Glutamatergic neuron (in vitro differentiated cells): ENCODE results near the gene NMNAT3. TPM values are rescaled to one million over a fixed set of nuclear protein-coding genes. Genes with fewer than 3 reads are reported as not detected.

Experiments used
- DNase-seq: peaks from one replicate; pipeline ENCODE4 v3.0.0; 2022
- H3K27ac Mint-ChIP-seq: one replicate; pipeline ENCODE4 v1.8.0; 2020; ENCODE audit warnings: mild to moderate bottlenecking, mixed read lengths, inconsistent platforms; ENCODE audit not compliant: unreplicated experiment
- H3K27me3 Mint-ChIP-seq: one replicate; pipeline ENCODE4 v1.8.0; 2020; ENCODE audit warnings: mild to moderate bottlenecking, moderate library complexity, mixed read lengths, inconsistent platforms; ENCODE audit not compliant: unreplicated experiment
- H3K36me3 Mint-ChIP-seq: one replicate; pipeline ENCODE4 v1.8.0; 2020; ENCODE audit warnings: mild to moderate bottlenecking, mixed read lengths, inconsistent platforms; ENCODE audit not compliant: unreplicated experiment
- H3K4me1 Mint-ChIP-seq: one replicate; pipeline ENCODE4 v1.8.0; 2020; ENCODE audit warnings: mild to moderate bottlenecking, low read depth, mixed read lengths, inconsistent platforms; ENCODE audit not compliant: unreplicated experiment
- H3K4me3 Mint-ChIP-seq: one replicate; pipeline ENCODE4 v1.8.0; 2020; ENCODE audit warnings: mild to moderate bottlenecking, mixed read lengths, inconsistent platforms; ENCODE audit not compliant: unreplicated experiment
- H3K9me3 Mint-ChIP-seq: one replicate; pipeline ENCODE4 v1.8.0; 2020; ENCODE audit warnings: mild to moderate bottlenecking, moderate library complexity, mixed read lengths, inconsistent platforms; ENCODE audit not compliant: unreplicated experiment
- total RNA-seq: library from RNA; stranded (reverse); fragmentation: NEBNext Ultra II Directional; extraction: Animal tissue kit (Norgen Biotek cat#: 25700); gene quantifications from one replicate; pipeline ENCODE4 v1.2.1, GENCODE V29; 2021; ENCODE audit not compliant: unreplicated experiment
- TF ChIP-seq, protein P1 (sequence below): fragments of 200-600 bp; sonication (generic); IDR thresholded peaks from one replicate; pipeline ENCODE4 v1.5.0; 2021; ENCODE audit not compliant: partially characterized antibody, unreplicated experiment

NMNAT3 gene
- total RNA-seq, 1 donor from 2014 or later, result 0.61 TPM

DNA sequence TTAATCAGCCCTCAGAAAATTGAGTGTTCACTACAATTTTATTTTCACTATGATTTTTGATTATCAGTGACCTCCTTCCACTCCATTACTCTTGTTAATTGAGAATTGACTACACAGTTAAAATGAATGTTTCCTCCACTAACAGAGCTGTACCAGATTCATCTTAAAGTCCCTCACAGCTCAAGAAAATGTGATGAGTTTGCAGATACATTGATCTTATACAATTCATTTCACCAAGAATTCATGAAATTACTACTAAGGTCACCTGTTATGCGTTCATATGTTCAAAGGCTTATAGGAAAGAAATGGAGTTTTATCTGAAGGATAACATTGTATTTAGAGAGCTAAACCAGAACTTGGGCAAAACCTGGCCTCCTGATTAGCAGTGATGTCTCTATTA, 17.5 kb downstream of the NMNAT3 start:
- no peak overlapping the region for H3K4me3 Mint-ChIP-seq
- no peak for DNase-seq
- no peaks in the 10 kb centered on the region for H3K9me3 Mint-ChIP-seq
- H3K27me3 Mint-ChIP-seq, result peaks cover 2% of the 10 kb centered on the region
- TF ChIP-seq, protein P1, sequence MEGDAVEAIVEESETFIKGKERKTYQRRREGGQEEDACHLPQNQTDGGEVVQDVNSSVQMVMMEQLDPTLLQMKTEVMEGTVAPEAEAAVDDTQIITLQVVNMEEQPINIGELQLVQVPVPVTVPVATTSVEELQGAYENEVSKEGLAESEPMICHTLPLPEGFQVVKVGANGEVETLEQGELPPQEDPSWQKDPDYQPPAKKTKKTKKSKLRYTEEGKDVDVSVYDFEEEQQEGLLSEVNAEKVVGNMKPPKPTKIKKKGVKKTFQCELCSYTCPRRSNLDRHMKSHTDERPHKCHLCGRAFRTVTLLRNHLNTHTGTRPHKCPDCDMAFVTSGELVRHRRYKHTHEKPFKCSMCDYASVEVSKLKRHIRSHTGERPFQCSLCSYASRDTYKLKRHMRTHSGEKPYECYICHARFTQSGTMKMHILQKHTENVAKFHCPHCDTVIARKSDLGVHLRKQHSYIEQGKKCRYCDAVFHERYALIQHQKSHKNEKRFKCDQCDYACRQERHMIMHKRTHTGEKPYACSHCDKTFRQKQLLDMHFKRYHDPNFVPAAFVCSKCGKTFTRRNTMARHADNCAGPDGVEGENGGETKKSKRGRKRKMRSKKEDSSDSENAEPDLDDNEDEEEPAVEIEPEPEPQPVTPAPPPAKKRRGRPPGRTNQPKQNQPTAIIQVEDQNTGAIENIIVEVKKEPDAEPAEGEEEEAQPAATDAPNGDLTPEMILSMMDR, result no peak
- H3K4me1 Mint-ChIP-seq, result no peaks in the 10 kb centered on the region
- H3K27ac Mint-ChIP-seq, result no peak overlapping the region
- H3K36me3 Mint-ChIP-seq, result no peaks in the 10 kb centered on the region

DNA sequence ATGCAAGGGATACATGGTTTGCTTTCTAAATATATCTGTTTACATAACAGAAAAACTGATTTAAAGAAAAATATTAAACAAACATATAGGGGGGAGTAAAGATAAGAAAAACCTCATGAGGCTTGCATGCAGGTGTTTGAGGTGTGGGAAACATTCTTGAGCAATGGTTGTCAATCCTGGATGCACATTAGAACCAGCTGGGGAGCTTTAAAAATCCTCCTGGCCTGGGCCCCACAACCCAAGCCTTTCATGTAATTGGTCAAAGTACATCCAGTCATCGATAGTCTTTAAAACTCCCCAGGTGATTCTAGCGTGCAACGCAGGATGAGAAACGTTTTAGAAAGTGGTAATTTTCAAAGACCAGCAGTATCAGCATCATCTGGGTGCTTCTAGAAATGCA, 18.3 kb downstream of the NMNAT3 start:
- DNase-seq, result no peak

DNA sequence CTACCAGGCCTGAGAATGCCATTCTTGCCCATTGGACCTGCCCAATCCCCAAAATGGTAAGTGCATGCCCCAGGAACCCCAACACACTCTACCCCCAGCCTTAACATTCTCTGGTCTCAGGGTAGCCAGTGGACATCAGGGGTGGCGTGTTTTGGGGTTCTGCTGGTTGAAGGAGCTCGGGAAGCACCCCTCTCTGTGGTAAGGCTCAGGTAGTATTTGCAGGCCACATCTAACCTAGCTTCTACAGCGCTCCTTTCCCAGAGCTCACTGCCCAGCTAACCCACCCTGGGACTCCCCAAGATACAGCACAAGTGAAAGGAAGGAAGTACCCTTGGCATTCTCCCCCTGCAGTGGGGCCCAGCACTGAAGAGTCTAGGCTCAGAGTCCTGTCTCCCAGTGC, 19.8 kb downstream of the NMNAT3 start:
- Mint-ChIP-seq H3K27me3 (no peaks in the 10 kb centered on the region), H3K4me3 (no peak overlapping the region), H3K36me3 (no peaks in the 10 kb centered on the region), H3K9me3 (peaks cover 3% of the 10 kb centered on the region), H3K27ac (no peak overlapping the region), H3K4me1 (peaks cover 2% of the 10 kb centered on the region)
- DNase-seq, result no peak
- TF ChIP-seq, protein P1, result no peak

More for the DNA sequence above, 18.3 kb downstream of the NMNAT3 start:
- Mint-ChIP-seq H3K4me1 (peaks cover 2% of the 10 kb centered on the region), H3K27me3 (peaks cover 2% of the 10 kb centered on the region), H3K9me3 (no peaks in the 10 kb centered on the region), H3K4me3 (no peak overlapping the region), H3K27ac (no peak overlapping the region), H3K36me3 (no peaks in the 10 kb centered on the region)
- TF ChIP-seq, protein P1, result no peak

DNA sequence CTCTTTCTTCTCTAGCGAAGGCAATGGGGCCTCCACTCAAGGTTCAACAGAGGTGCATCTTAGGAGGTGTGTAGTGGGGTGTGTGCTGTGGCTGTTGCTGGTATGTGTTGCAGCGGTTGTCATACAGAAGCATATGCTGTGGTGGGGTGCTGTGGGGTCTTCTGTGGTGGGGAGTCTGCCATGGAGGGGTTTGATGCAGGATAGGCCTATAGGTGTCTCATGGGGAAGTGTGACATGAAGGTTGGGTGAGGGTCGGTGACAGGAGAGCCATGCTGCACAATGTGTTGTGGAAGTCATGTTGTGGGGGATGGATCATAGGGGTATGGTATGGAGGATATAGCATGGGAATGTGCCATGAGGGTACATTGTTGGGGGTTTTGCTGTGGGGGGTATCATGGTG, 20.3 kb downstream of the NMNAT3 start:
- Mint-ChIP-seq H3K27me3 (no peaks in the 10 kb centered on the region), H3K9me3 (peaks cover 3% of the 10 kb centered on the region), H3K27ac (no peak overlapping the region), H3K4me3 (no peak overlapping the region), H3K36me3 (no peaks in the 10 kb centered on the region), H3K4me1 (peaks cover 7% of the 10 kb centered on the region)
- TF ChIP-seq, protein P1, result no peak
- DNase-seq, result no peak

DNA sequence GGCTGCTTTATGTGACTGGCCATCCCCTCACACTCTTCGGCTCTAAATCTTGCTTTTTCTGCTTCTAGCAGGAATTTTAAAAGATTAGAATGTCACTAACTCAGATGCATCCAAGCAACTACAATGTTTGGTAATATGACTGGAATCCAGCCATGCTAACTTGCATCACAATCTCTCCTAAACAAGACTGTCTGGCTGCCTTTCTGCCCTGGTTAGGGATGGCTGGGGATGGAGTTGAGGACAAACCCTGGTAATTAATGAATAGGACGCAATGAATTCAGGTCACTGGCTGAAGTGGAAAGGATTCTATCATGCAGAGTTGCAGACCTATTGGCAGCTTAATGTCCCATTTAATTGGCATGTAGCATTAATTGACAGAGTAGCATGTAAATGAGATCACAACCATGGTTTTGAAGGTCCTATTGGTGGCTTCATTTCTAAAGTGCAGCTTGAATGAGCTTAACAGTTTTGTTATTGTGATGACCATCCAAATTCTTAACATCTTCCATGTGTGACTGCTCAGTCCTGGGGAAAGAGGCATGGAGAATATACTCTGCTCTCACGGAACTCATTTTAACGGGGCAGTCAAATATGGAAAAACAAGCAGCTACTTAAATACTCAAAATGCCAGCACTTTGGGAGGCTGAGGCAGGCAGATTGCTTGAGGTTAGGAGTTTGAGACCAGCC, 21.7 kb downstream of the NMNAT3 start:
- Mint-ChIP-seq H3K4me3 (no peak overlapping the region), H3K4me1 (peaks cover 7% of the 10 kb centered on the region), H3K27ac (no peak overlapping the region), H3K27me3 (no peaks in the 10 kb centered on the region), H3K9me3 (peaks cover 3% of the 10 kb centered on the region), H3K36me3 (no peaks in the 10 kb centered on the region)
- DNase-seq, result no peak
- TF ChIP-seq, protein P1, result no peak
